Neuron (in vitro differentiated cells): ENCODE data around the gene TMEM86B.

Source experiments
- H2AFZ ChIP-seq: one replicate; pipeline ENCODE4 v1.6.1; 2013; ENCODE audit warnings: low read depth, mild to moderate bottlenecking, inconsistent platforms, low read length, moderate library complexity
- H3K27me3 ChIP-seq: one replicate; pipeline ENCODE4 v1.6.1; 2013; ENCODE audit warnings: low read length; ENCODE audit not compliant: insufficient read depth
- H3K36me3 ChIP-seq: one replicate; pipeline ENCODE4 v1.6.1; 2013; ENCODE audit warnings: low read length; ENCODE audit not compliant: insufficient read depth
- H3K4me1 ChIP-seq: one replicate; pipeline ENCODE4 v1.6.1; 2013; ENCODE audit warnings: low read length; ENCODE audit not compliant: insufficient read depth
- H3K4me3 ChIP-seq: 2 replicates; pipeline ENCODE4 v1.5.1; 2013; ENCODE audit warnings: mild to moderate bottlenecking, low read length, moderate library complexity
- H3K9me3 ChIP-seq: one replicate; pipeline ENCODE4 v1.6.1; 2013; ENCODE audit warnings: low read length

Gene TMEM86B

DNA sequence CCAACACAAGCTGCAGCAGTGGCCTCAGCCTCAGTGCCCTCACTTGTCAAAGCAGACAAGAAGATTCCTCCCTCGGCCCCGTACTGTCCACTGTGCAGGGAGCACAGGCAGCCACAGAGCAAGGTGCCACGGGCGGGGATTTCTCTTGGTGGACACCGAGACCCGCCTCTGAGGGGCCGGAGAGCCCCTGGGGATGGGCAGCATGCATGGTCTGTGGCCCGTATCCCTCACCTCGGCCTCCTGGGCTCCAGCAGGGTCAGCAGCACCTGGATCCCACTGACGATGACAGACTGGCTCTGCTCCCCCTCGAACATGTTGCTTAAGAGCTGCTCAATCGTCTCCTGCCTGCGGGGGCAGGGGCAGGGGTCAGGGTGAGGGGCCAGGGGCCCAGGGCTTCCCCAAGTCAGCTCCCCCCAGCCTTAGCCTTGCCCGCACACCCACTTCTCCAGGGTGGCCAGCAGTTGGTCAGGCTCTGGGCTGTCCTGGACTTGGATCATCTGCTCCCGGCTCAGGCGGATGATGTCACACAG is 13.4 kb upstream of the TMEM86B start:
- Histone ChIP-seq H3K4me1 (no peaks in the 10 kb centered on the region), H3K27me3 (no peaks in the 10 kb centered on the region), H2AFZ (no peak overlapping the region), H3K4me3 (no peak overlapping the region), H3K36me3 (peaks cover 81% of the 10 kb centered on the region), H3K9me3 (no peaks in the 10 kb centered on the region)

DNA sequence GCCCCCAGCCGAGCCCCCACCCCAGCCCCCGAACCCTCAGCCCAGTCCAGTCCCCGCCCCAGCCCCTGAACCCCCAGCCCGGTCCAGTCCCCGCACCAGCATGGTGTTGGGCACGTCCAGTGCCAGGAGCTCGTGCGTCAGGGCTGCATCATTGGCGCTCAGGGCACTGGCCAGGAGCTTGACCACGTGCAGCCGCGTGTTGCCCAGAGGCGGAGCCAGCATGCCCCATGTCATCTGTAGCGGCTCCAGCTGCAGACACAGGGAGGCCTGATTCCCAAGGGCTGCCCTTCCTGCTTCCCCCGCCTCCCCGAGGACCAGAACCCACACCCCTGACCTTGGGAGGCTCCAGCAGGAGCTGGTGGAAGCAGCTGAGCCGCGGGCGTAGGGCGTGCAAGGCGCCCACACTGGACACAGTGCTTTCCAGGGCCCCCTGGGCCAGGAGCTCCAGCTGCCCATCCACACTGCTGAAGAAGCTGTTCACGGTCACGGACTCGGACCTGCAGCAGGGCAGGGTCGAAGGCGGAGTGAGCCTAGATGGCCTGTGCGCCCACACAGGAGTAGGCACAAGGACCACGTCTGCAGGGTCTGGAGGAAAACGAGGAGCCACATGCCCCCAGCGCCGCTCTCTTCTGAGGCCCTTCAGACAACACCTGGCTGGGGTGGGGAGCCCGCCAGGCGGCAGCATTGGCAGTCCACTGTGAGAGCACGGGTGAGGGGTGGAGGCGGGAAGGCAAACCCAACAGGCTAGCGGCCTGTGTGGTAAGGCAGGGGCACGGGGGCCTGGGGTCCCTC is 12.8 kb upstream of the TMEM86B start:
- H2AFZ ChIP-seq, result no peak overlapping the region
- no peaks in the 10 kb centered on the region for H3K27me3 ChIP-seq
- H3K36me3 ChIP-seq, result peaks cover 82% of the 10 kb centered on the region
- no peaks in the 10 kb centered on the region for H3K9me3 ChIP-seq
- no peak overlapping the region for H3K4me3 ChIP-seq
- no peaks in the 10 kb centered on the region for H3K4me1 ChIP-seq

DNA sequence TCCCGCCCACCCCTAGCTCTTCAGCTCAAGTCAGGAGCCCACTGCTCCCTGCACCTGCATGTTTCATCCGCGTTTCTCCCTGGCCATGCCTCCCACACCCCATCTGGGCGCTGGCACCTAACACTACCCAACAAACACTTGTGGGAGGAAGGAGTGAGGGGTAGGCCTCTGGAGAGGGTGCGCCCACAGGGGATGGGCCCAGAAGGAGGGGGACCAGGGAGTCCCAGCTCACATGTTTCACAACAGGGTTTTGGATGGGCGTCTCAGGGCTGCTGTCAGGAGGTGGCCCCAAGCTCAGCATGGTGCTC is 12.1 kb upstream of the TMEM86B start:
- H3K27me3 ChIP-seq, result no peaks in the 10 kb centered on the region
- no peak overlapping the region for H2AFZ ChIP-seq
- no peak overlapping the region for H3K4me3 ChIP-seq
- no peaks in the 10 kb centered on the region for H3K4me1 ChIP-seq
- H3K36me3 ChIP-seq, result peaks cover 85% of the 10 kb centered on the region
- no peaks in the 10 kb centered on the region for H3K9me3 ChIP-seq

DNA sequence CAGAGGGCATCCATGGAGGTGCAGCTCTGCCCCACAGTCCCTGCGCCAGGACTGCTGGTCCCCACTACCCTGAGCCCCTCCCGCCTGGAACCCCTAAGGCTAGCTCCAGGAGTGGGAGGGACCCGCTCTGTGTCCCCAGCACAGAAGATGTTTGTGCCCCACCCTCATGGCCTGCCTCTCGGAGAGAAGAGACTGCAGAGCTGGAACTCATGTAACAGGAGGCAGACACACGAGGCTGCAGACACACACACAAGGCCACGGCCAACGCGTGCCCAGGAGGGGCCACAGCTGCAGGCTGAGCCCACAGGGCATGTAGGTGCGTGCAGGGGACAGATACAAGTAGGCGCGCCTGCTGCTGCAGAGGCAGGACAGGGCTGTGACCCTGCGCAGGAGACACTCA is 10.4 kb upstream of the TMEM86B start:
- H3K4me1 ChIP-seq, result no peaks in the 10 kb centered on the region
- no peaks in the 10 kb centered on the region for H3K9me3 ChIP-seq
- peaks cover 82% of the 10 kb centered on the region for H3K36me3 ChIP-seq
- no peak overlapping the region for H3K4me3 ChIP-seq
- no peaks in the 10 kb centered on the region for H3K27me3 ChIP-seq
- no peak overlapping the region for H2AFZ ChIP-seq

DNA sequence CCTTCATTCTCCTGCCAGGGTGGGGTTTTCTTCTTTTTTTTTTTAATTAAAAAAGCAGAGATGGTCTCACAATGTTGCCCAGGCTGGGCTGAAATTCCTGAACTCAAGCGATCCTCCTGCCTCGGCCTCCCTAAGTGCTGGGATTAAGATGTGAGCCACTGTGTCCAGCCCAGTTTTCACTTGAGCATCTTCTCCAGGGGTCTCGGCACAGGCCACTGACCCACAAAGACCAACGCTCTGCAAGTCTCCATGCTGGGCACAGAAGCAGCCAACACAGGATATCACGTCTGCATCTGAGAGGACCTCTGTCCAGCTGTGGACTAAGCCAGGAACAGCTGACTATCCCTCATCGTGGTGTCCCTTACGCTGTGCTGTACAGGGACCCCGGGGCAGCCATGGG is 9.5 kb upstream of the TMEM86B start:
- Histone ChIP-seq H3K4me3 (no peak overlapping the region), H3K36me3 (peaks cover 79% of the 10 kb centered on the region), H3K4me1 (no peaks in the 10 kb centered on the region)

DNA sequence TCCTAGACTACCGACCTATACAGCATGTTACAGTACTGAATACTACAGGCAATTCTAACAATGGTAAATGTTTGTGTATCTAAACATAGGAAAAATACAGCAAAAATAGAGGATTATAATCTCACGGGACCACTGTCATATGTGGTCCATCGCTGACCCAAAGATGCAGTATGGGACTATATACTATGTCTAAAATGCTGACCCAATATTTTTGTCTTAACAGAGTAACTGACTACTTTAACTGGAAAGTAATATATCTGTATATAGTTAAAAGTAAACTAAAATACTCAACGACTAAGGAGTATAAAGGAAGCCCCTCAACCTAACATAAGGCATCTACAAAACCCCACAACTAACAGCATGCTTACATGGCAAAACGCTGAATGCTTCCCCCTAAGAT is 4.4 kb upstream of the TMEM86B start:
- no peaks in the 10 kb centered on the region for H3K9me3 ChIP-seq
- H2AFZ ChIP-seq, result no peak overlapping the region
- no peaks in the 10 kb centered on the region for H3K4me1 ChIP-seq
- no peaks in the 10 kb centered on the region for H3K27me3 ChIP-seq
- H3K36me3 ChIP-seq, result peaks cover 76% of the 10 kb centered on the region
- no peak overlapping the region for H3K4me3 ChIP-seq

More for the DNA sequence above, 9.5 kb upstream of the TMEM86B start:
- no peak overlapping the region for H2AFZ ChIP-seq
- no peaks in the 10 kb centered on the region for H3K27me3 ChIP-seq
- no peaks in the 10 kb centered on the region for H3K9me3 ChIP-seq

DNA sequence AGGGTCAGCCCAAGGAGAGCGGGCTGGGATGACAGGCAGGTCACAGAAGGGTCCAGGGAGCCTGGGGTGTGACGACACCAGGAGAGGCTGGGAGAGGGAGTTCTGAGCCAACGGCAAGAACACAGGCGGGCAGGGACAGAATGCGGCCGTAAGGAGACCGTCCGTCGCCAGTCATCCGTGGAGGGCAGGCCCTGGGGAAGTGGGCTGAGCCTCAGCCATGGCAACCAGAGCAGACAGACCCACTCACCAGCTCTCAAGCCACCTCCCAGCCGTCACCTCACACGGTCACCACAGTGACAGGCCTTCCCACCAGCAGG is 3.7 kb upstream of the TMEM86B start:
- Histone ChIP-seq H3K36me3 (peaks cover 77% of the 10 kb centered on the region), H2AFZ (no peak overlapping the region), H3K4me1 (no peaks in the 10 kb centered on the region), H3K4me3 (no peak overlapping the region), H3K27me3 (no peaks in the 10 kb centered on the region), H3K9me3 (no peaks in the 10 kb centered on the region)

DNA sequence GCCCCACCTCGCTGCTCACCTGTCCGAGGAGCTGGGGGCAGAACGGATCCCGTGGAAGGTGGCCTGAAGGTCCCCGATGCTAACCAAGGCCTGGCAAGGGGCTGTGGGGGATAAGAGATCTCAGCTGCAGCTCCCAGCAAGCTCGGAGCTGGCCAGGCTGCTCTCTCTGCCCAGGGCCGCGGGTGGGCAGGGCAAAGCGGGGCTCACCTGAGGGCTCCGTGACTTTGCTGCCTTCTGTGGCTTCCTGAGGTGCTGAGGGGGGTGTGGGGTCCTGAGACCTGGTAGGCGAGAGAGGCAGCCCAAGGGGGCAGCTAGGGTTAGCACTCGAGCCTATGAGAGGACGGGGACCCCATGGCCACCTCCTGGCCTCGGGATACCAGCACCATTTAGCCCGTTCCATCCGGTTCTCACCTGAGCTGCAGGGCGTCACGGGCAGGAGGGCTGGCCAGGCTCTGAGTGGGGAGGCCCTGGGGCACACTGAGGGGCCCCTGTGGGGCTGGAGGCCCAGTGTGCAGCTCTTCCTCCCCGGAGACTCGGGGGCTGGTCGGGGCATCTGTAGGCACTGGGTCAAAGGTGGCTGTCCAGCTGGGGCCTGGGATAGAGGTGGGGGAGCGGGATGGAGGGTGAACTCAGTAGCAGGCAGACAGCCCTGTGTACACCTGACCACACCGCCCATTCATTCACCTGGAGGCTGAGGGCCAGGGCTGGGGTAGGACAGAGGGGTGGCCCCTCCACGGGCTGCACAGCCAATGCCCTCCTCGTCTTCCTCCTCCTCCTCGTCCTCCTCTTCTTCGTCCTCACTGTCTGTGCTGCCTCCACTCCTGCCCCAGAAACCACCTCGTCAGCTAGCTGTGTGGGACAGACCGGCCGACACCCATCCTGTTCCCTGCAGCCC is 3.1 kb upstream of the TMEM86B start:
- H3K4me3 ChIP-seq, result no peak overlapping the region
- H3K27me3 ChIP-seq, result no peaks in the 10 kb centered on the region
- peaks cover 74% of the 10 kb centered on the region for H3K36me3 ChIP-seq
- no peaks in the 10 kb centered on the region for H3K9me3 ChIP-seq
- no peak overlapping the region for H2AFZ ChIP-seq
- no peaks in the 10 kb centered on the region for H3K4me1 ChIP-seq

DNA sequence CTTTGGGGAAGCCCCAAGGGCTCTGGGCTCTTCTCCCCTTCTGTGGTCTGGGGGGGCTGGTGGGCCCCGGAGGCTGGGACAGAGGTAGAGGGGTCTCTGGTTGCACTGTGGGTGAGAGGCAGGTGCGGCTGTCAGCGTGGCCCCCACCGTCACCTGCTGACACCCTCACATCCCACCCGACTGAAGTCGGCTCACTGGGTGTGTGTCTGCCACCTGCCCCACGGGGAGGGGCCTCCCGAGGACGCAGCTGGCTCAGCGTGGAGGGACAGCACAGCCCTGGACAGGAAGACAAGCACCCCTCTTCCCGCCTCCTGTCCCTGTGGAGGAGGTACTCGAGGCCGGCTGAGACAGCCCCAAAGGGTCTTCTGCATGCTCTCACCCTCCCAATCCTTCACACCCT is 2.2 kb upstream of the TMEM86B start:
- Histone ChIP-seq H3K36me3 (peaks cover 66% of the 10 kb centered on the region), H3K4me1 (no peaks in the 10 kb centered on the region), H2AFZ (no peak overlapping the region), H3K4me3 (no peak overlapping the region), H3K9me3 (no peaks in the 10 kb centered on the region), H3K27me3 (no peaks in the 10 kb centered on the region)

DNA sequence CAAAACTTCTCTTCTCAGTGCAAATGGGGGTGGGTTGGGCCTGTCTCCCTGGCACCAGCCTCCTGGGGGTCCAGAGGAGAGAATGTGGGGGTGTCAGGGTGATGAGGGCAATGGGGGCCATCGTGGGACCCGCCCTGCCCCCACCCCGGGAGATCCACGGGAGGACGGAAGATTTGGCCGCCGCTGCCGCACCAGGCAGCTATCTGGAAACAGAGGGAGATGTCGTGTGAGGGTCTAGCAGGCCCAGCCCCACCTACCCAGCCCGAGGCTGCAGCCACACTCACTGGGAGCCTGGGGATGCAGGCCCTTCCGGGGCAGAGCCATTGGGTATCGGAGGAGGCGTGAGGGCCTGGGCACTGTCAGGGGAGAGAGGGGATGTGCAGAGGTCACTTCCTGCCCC is 1.8 kb upstream of the TMEM86B start:
- H3K4me3 ChIP-seq, result no peak overlapping the region
- H2AFZ ChIP-seq, result no peak overlapping the region
- no peaks in the 10 kb centered on the region for H3K9me3 ChIP-seq
- peaks cover 65% of the 10 kb centered on the region for H3K36me3 ChIP-seq
- H3K4me1 ChIP-seq, result no peaks in the 10 kb centered on the region
- H3K27me3 ChIP-seq, result no peaks in the 10 kb centered on the region

DNA sequence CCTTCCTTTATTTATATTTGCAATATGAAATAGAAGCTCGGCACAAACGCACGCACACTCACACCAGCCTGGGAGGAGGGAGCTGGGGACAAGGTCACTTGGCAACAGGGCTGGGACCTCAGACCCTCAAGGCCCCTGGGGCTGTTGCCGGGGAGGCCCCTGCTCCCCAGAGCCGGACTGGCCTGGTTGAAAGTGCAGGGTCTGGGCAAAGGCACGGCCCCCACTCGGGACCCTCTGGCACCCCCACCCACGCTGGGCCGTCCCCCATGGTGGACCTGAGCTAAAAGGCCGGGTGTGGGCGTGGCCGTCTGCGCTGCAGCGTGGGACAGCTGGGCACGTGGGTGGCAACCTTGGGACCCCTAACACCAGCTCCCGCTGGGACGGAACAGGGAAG is 1.2 kb upstream of the TMEM86B start:
- Histone ChIP-seq H3K4me1 (no peaks in the 10 kb centered on the region), H3K4me3 (no peak overlapping the region), H2AFZ (no peak overlapping the region), H3K9me3 (no peaks in the 10 kb centered on the region), H3K36me3 (peaks cover 61% of the 10 kb centered on the region), H3K27me3 (no peaks in the 10 kb centered on the region)

DNA sequence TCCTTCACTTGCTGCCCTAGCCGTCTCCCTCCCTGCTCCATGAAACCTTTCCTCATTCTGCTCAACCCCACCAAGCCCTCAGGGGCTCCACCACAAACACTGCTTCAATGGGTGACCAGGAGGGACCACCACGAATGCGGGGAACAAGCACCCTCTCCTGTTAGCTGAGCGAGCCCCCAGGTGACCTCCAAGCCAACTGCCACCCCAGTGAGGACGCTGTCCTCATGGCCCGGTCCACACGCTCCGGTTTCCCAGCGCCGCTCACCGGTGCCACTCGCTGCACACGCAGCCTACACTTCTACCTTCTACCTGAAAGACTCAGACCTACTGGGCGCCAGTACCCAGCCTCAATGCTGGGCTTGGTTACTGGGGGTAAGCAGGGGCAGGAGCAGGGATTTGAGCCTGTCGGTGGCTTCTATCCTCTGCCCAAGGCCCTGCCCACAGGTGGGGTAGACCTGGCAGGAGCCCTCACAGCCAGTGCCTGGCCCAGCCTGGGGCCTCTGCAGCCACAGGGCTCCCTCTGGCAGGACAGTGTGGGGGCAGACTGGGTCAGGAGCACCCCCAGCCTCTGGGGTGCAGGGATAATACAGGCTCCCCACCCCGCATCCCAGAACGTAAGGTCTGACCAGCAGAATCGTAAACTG is 704 bp upstream of the TMEM86B start:
- Histone ChIP-seq H3K9me3 (no peaks in the 10 kb centered on the region), H3K4me3 (no peak overlapping the region), H2AFZ (no peak overlapping the region), H3K27me3 (no peaks in the 10 kb centered on the region), H3K4me1 (no peaks in the 10 kb centered on the region), H3K36me3 (peaks cover 56% of the 10 kb centered on the region)

DNA sequence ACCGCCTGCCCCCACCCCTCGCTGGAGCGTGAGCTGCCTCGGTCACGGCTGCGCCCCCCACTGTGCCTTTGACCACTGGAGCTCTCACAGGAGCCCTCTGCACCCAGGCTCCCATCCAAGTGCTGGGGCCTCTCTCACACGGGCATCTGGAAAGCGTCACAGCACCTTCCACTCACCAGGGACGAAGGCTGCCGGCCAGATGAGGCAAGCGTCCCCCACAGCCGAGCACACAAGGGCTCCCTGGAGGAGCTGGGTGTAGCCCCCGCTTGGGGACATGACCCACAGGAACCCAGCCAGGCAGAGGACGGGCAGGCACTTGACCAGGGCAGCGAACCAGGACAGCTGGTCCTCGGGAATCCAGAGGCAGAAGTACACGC is 560 bp downstream of the TMEM86B start:
- Histone ChIP-seq H2AFZ (no peak overlapping the region), H3K4me1 (no peaks in the 10 kb centered on the region), H3K4me3 (no peak overlapping the region), H3K9me3 (no peaks in the 10 kb centered on the region), H3K27me3 (no peaks in the 10 kb centered on the region), H3K36me3 (peaks cover 49% of the 10 kb centered on the region)
